GM23248 (cell line): ENCODE measurements around the gene SNRK.

Source experiments
- EZH2 ChIP-seq: fragments of 200-600 bp; sonication (generic); IDR thresholded peaks from 2 replicates; pipeline ENCODE4 v1.6.1; 2018; ENCODE audit warnings: antibody characterized with exemption, mild to moderate bottlenecking; ENCODE audit not compliant: insufficient read depth, poor library complexity, severe bottlenecking
- EZH2phosphoT487 ChIP-seq: fragments of 200-600 bp; sonication (generic); IDR thresholded peaks from 2 replicates; pipeline ENCODE4 v1.6.1; 2018; ENCODE audit warnings: antibody characterized with exemption, moderate library complexity, mild to moderate bottlenecking, low read depth; ENCODE audit not compliant: insufficient read depth

DNA sequence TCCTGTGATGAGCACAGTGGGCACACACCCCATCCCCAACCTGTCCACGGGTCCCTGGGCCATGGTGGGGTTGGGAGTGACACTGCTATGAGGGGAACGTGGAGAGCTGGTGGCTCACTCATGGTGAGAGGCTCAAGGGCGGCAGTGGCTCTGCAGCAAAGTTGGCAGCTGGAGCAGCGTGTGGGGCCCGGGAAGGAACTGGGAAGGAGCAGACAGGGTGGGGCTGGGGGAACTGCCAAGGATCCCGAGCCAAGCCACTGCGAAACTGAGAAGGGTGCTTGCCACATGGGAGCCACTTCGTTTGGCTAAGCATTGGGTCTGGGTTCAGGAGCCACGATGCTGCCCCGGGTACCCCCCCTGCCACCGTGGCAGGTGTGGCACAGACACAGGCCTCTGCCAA lies 80.1 kb downstream of the SNRK start:
- no peak for TF ChIP-seq EZH2phosphoT487
- no peak for TF ChIP-seq EZH2
